Loucy (cell line): Measurements from ENCODE around the gene UBQLN1.

Source experiments
- H2AFZ ChIP-seq: fragments of 200-600 bp; sonication (generic); 2 replicates; pipeline ENCODE4 v1.6.0; 2016; ENCODE audit warnings: antibody characterized with exemption, mild to moderate bottlenecking, low read length, moderate library complexity
- H3F3A ChIP-seq: fragments of 200-600 bp; 2 replicates; pipeline ENCODE4 v1.6.0; 2016; ENCODE audit warnings: antibody characterized with exemption, low read depth, mild to moderate bottlenecking
- H3K27me3 ChIP-seq: fragments of 200-600 bp; sonication (generic); 2 replicates; pipeline ENCODE4 v1.6.1; 2014; ENCODE audit warnings: low read length, mild to moderate bottlenecking; ENCODE audit not compliant: insufficient read depth, poor library complexity, severe bottlenecking
- H3K36me3 ChIP-seq: fragments of 200-600 bp; sonication (generic); 2 replicates; pipeline ENCODE4 v1.6.1; 2016; ENCODE audit warnings: low read length; ENCODE audit not compliant: insufficient read depth
- H3K4me1 ChIP-seq: fragments of 200-600 bp; sonication (generic); 2 replicates; pipeline ENCODE4 v1.5.1; 2014; ENCODE audit warnings: low read length, mild to moderate bottlenecking; ENCODE audit not compliant: insufficient read depth, poor library complexity, severe bottlenecking
- H3K4me2 ChIP-seq: fragments of 200-600 bp; sonication (generic); 2 replicates; pipeline ENCODE4 v1.6.0; 2014; ENCODE audit warnings: antibody characterized with exemption, low read length, low read depth, mild to moderate bottlenecking; ENCODE audit not compliant: poor library complexity, severe bottlenecking
- H3K4me3 ChIP-seq: fragments of 200-600 bp; sonication (generic); 2 replicates; pipeline ENCODE4 v1.5.1; 2014; ENCODE audit warnings: low read length, mild to moderate bottlenecking, mixed read lengths; ENCODE audit not compliant: poor library complexity, severe bottlenecking
- H3K79me2 ChIP-seq: fragments of 200-600 bp; sonication (generic); 2 replicates; pipeline ENCODE4 v1.6.1; 2014; ENCODE audit warnings: low read length; ENCODE audit not compliant: insufficient read depth
- H3K9ac ChIP-seq: fragments of 200-600 bp; sonication (generic); 2 replicates; pipeline ENCODE4 v1.6.0; 2014; ENCODE audit warnings: mild to moderate bottlenecking, low read depth, low read length, moderate library complexity; ENCODE audit not compliant: poor library complexity, severe bottlenecking
- H3K9me2 ChIP-seq: fragments of 200-600 bp; sonication (generic); replicated peaks from 2 replicates; pipeline ENCODE4 v1.6.1; 2016; ENCODE audit warnings: low read depth, low read length, mixed read lengths
- H3K9me3 ChIP-seq: fragments of 200-600 bp; sonication (generic); 2 replicates; pipeline ENCODE4 v1.6.1; 2014; ENCODE audit warnings: mild to moderate bottlenecking, antibody characterized with exemption, low read length, low read depth; ENCODE audit not compliant: insufficient read depth
- H4K20me1 ChIP-seq: fragments of 200-600 bp; sonication (generic); 2 replicates; pipeline ENCODE4 v1.6.0; 2014; ENCODE audit warnings: antibody characterized with exemption, low read length, mild to moderate bottlenecking; ENCODE audit not compliant: insufficient read depth, poor library complexity, severe bottlenecking
- EZH2phosphoT487 ChIP-seq: fragments of 200-600 bp; IDR thresholded peaks from 2 replicates; pipeline ENCODE4 v1.6.1; 2018; ENCODE audit warnings: antibody characterized with exemption, mild to moderate bottlenecking, moderate library complexity, borderline replicate concordance
- TF ChIP-seq, protein P1 (sequence below): fragments of 200-600 bp; sonication (generic); conservative IDR thresholded peaks from 2 replicates; pipeline ENCODE4 v1.5.1; 2014; ENCODE audit warnings: mild to moderate bottlenecking, antibody characterized with exemption, low read length

UBQLN1 gene

DNA sequence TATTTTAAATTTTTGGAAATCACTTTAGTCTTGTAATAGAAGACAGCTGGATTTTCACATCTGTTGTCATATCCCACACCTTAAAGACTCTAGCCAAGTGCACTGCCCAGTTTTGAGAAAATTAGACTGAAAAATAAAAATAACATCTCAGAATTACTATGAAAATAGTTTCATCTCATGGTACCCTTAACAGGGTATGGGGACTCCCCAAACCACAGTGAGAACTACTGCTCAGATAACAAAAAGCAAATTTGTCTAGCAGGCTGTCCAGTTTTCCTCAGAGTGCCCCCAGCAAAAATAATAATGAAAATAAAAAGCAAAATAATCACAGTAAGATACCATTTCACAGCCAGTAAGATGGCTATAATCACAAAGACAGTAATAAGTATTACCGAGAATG is 6.5 kb downstream of the UBQLN1 start:
- Histone ChIP-seq H3K4me2 (peak overlapping the region; percentile 91), H2AFZ (no peak overlapping the region), H3K36me3 (no peaks in the 10 kb centered on the region), H3F3A (no peaks in the 10 kb centered on the region), H3K9me2 (no peaks in the 10 kb centered on the region), H3K9ac (no peak overlapping the region), H3K79me2 (peaks cover 100% of the 10 kb centered on the region), H3K4me3 (peak overlapping the region; percentile 90), H4K20me1 (peaks cover 97% of the 10 kb centered on the region), H3K27me3 (no peaks in the 10 kb centered on the region), H3K4me1 (peaks cover 60% of the 10 kb centered on the region), H3K9me3 (no peaks in the 10 kb centered on the region)
- TF ChIP-seq EZH2phosphoT487: no peak
- TF ChIP-seq, protein P1, sequence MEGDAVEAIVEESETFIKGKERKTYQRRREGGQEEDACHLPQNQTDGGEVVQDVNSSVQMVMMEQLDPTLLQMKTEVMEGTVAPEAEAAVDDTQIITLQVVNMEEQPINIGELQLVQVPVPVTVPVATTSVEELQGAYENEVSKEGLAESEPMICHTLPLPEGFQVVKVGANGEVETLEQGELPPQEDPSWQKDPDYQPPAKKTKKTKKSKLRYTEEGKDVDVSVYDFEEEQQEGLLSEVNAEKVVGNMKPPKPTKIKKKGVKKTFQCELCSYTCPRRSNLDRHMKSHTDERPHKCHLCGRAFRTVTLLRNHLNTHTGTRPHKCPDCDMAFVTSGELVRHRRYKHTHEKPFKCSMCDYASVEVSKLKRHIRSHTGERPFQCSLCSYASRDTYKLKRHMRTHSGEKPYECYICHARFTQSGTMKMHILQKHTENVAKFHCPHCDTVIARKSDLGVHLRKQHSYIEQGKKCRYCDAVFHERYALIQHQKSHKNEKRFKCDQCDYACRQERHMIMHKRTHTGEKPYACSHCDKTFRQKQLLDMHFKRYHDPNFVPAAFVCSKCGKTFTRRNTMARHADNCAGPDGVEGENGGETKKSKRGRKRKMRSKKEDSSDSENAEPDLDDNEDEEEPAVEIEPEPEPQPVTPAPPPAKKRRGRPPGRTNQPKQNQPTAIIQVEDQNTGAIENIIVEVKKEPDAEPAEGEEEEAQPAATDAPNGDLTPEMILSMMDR: no peak

- TF ChIP-seq, protein P1: no peak
- TF ChIP-seq EZH2phosphoT487: no peak
- Histone ChIP-seq H3K9me3 (no peaks in the 10 kb centered on the region), H3K9ac (no peak overlapping the region), H3F3A (no peaks in the 10 kb centered on the region), H3K36me3 (no peaks in the 10 kb centered on the region), H3K79me2 (peaks cover 100% of the 10 kb centered on the region), H3K9me2 (no peaks in the 10 kb centered on the region), H3K4me2 (peak overlapping the region; percentile 91), H3K27me3 (no peaks in the 10 kb centered on the region), H3K4me1 (peaks cover 47% of the 10 kb centered on the region), H3K4me3 (peak overlapping the region; percentile 49), H2AFZ (no peak overlapping the region), H4K20me1 (peaks cover 99% of the 10 kb centered on the region)
Measured at GRCh38 chr9:83699615-83700014, 8.1 kb downstream of the UBQLN1 start.

DNA sequence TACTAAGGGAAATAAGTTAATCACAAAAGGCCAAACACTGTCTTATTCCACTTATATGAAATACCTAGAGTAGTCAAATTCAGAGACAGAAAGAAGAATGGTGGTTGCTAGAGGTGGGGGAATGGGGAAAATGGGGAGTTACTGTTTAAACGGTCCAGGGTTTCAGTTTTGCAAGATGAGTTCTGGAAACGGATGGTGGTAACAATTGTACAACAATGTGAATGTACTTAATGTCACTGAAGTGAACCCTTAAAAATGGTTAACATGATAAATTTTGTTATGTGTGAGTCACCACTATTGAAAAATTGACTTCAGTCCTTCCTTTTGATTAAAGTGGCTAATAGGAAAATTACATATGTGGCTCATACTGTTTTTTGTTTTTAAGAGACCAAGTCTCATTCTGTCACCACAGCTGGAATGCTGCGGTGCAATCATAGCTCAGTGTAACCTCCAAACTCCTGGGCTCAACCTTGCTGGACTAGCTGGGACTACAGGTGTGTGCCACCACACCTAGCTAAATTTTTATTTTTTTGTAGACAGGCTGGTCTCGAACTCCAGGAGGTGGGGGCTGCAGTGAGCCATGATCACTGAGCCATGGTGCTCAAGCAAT is 8.7 kb downstream of the UBQLN1 start:
- no peaks in the 10 kb centered on the region for H3K27me3 ChIP-seq
- peaks cover 99% of the 10 kb centered on the region for H4K20me1 ChIP-seq
- H3K9me2 ChIP-seq: no peaks in the 10 kb centered on the region
- no peaks in the 10 kb centered on the region for H3K9me3 ChIP-seq
- TF ChIP-seq EZH2phosphoT487: no peak
- TF ChIP-seq, protein P1: no peak
- H3K4me3 ChIP-seq: peak overlapping the region; percentile 49
- no peak overlapping the region for H3K9ac ChIP-seq
- peaks cover 41% of the 10 kb centered on the region for H3K4me1 ChIP-seq
- peak overlapping the region; percentile 91 for H3K4me2 ChIP-seq
- peaks cover 100% of the 10 kb centered on the region for H3K79me2 ChIP-seq
- no peak overlapping the region for H2AFZ ChIP-seq
- no peaks in the 10 kb centered on the region for H3K36me3 ChIP-seq
- no peaks in the 10 kb centered on the region for H3F3A ChIP-seq
